ENCODE data around the gene ZNF362.

The ZNF362 gene

GRCh38 chr1:33312413-33312749 lies 56.1 kb downstream of the ZNF362 start:
- Histone ChIP-seq H3K36me3 (ENCODE audit: control insufficient read depth, insufficient read depth, low read length, severe bottlenecking) (no peaks in the 10 kb centered on the region), H3K9me3 (ENCODE audit: control insufficient read depth, low read length) (no peaks in the 10 kb centered on the region), H3K4me3 (ENCODE audit: low read length) (no peak overlapping the region), H3K27me3 (replicated peaks; ENCODE audit: control insufficient read depth, insufficient read depth, low read length) (no peaks in the 10 kb centered on the region), H3K9ac (ENCODE audit: low read length) (no peak overlapping the region), H3K4me1 (ENCODE audit: control insufficient read depth, insufficient read depth, low read length) (no peaks in the 10 kb centered on the region)
- DNase-seq (ENCODE audit: low read depth) = no peak

GRCh38 chr1:33314416-33314815 lies 58.1 kb downstream of the ZNF362 start:
- Histone ChIP-seq H3K27me3 (replicated peaks; ENCODE audit: control insufficient read depth, insufficient read depth, low read length) (no peaks in the 10 kb centered on the region), H3K36me3 (ENCODE audit: control insufficient read depth, insufficient read depth, low read length, severe bottlenecking) (no peaks in the 10 kb centered on the region), H3K4me3 (ENCODE audit: low read length) (no peak overlapping the region), H3K9ac (ENCODE audit: low read length) (no peak overlapping the region), H3K4me1 (ENCODE audit: control insufficient read depth, insufficient read depth, low read length) (no peaks in the 10 kb centered on the region), H3K9me3 (ENCODE audit: control insufficient read depth, low read length) (no peaks in the 10 kb centered on the region)
- DNase-seq (ENCODE audit: low read depth) = no peak

- no peak for DNase-seq (ENCODE audit: low read depth)
- Histone ChIP-seq H3K27me3 (replicated peaks; ENCODE audit: control insufficient read depth, insufficient read depth, low read length) (no peaks in the 10 kb centered on the region), H3K4me3 (ENCODE audit: low read length) (no peak overlapping the region), H3K4me1 (ENCODE audit: control insufficient read depth, insufficient read depth, low read length) (no peaks in the 10 kb centered on the region), H3K9me3 (ENCODE audit: control insufficient read depth, low read length) (no peaks in the 10 kb centered on the region), H3K36me3 (ENCODE audit: control insufficient read depth, insufficient read depth, low read length, severe bottlenecking) (peaks cover 6% of the 10 kb centered on the region), H3K9ac (ENCODE audit: low read length) (no peak overlapping the region)
Observed at GRCh38 chr1:33316601-33317000, 60.3 kb downstream of the ZNF362 start.

GRCh38 chr1:33317354-33317753 lies 61.1 kb downstream of the ZNF362 start:
- Histone ChIP-seq H3K4me1 (ENCODE audit: control insufficient read depth, insufficient read depth, low read length) (no peaks in the 10 kb centered on the region), H3K9ac (ENCODE audit: low read length) (no peak overlapping the region), H3K4me3 (ENCODE audit: low read length) (no peak overlapping the region), H3K36me3 (ENCODE audit: control insufficient read depth, insufficient read depth, low read length, severe bottlenecking) (peaks cover 13% of the 10 kb centered on the region), H3K27me3 (replicated peaks; ENCODE audit: control insufficient read depth, insufficient read depth, low read length) (no peaks in the 10 kb centered on the region), H3K9me3 (ENCODE audit: control insufficient read depth, low read length) (no peaks in the 10 kb centered on the region)
- peak; percentile 25 for DNase-seq (ENCODE audit: low read depth)

GRCh38 chr1:33317946-33318345 lies 61.7 kb downstream of the ZNF362 start:
- Histone ChIP-seq H3K9ac (ENCODE audit: low read length) (no peak overlapping the region), H3K9me3 (ENCODE audit: control insufficient read depth, low read length) (no peaks in the 10 kb centered on the region), H3K36me3 (ENCODE audit: control insufficient read depth, insufficient read depth, low read length, severe bottlenecking) (peaks cover 19% of the 10 kb centered on the region), H3K4me3 (ENCODE audit: low read length) (no peak overlapping the region), H3K27me3 (replicated peaks; ENCODE audit: control insufficient read depth, insufficient read depth, low read length) (no peaks in the 10 kb centered on the region), H3K4me1 (ENCODE audit: control insufficient read depth, insufficient read depth, low read length) (no peaks in the 10 kb centered on the region)
- DNase-seq (ENCODE audit: low read depth) = no peak

- Histone ChIP-seq H3K27me3 (replicated peaks; ENCODE audit: control insufficient read depth, insufficient read depth, low read length) (no peaks in the 10 kb centered on the region), H3K36me3 (ENCODE audit: control insufficient read depth, insufficient read depth, low read length, severe bottlenecking) (peaks cover 33% of the 10 kb centered on the region)
- no peak for DNase-seq (ENCODE audit: low read depth)
Observed at GRCh38 chr1:33319186-33319948, 63.1 kb downstream of the ZNF362 start.

GRCh38 chr1:33319949-33320618 lies 63.8 kb downstream of the ZNF362 start:
- no peaks in the 10 kb centered on the region for H3K27me3 ChIP-seq (replicated peaks; ENCODE audit: control insufficient read depth, insufficient read depth, low read length)
- H3K4me3 ChIP-seq (ENCODE audit: low read length) = no peak overlapping the region
- no peak overlapping the region for H3K9ac ChIP-seq (ENCODE audit: low read length)
- H3K4me1 ChIP-seq (ENCODE audit: control insufficient read depth, insufficient read depth, low read length) = peaks cover 1% of the 10 kb centered on the region
- H3K36me3 ChIP-seq (ENCODE audit: control insufficient read depth, insufficient read depth, low read length, severe bottlenecking) = peaks cover 40% of the 10 kb centered on the region
- DNase-seq (ENCODE audit: low read depth) = no peak
- H3K9me3 ChIP-seq (ENCODE audit: control insufficient read depth, low read length) = no peaks in the 10 kb centered on the region

More at GRCh38 chr1:33319186-33319948, 63.1 kb downstream of the ZNF362 start:
- H3K9me3 ChIP-seq (ENCODE audit: control insufficient read depth, low read length) = no peaks in the 10 kb centered on the region
- no peak overlapping the region for H3K4me3 ChIP-seq (ENCODE audit: low read length)
- H3K4me1 ChIP-seq (ENCODE audit: control insufficient read depth, insufficient read depth, low read length) = no peaks in the 10 kb centered on the region
- no peak overlapping the region for H3K9ac ChIP-seq (ENCODE audit: low read length)

GRCh38 chr1:33320619-33321165 lies 64.4 kb downstream of the ZNF362 start, which contains the start of gene A3GALT2:
Gene A3GALT2, minus strand, starts transcription at chr1:33321098. Its CDS starts 0 bp downstream, at chr1:33321098.
- Histone ChIP-seq H3K9ac (ENCODE audit: low read length) (no peak within 1 kb of the TSS), H3K27me3 (replicated peaks; ENCODE audit: control insufficient read depth, insufficient read depth, low read length) (no peaks in the 10 kb centered on the region), H3K4me3 (ENCODE audit: low read length) (no peak within 1 kb of the TSS), H3K4me1 (ENCODE audit: control insufficient read depth, insufficient read depth, low read length) (peaks cover 7% of the 10 kb centered on the region), H3K9me3 (ENCODE audit: control insufficient read depth, low read length) (no peaks in the 10 kb centered on the region), H3K36me3 (ENCODE audit: control insufficient read depth, insufficient read depth, low read length, severe bottlenecking) (peaks cover 46% of the 10 kb centered on the region)
- DNase-seq (ENCODE audit: low read depth) = no peak

- Histone ChIP-seq H3K4me3 (ENCODE audit: low read length) (no peak overlapping the region), H3K27me3 (replicated peaks; ENCODE audit: control insufficient read depth, insufficient read depth, low read length) (no peaks in the 10 kb centered on the region), H3K36me3 (ENCODE audit: control insufficient read depth, insufficient read depth, low read length, severe bottlenecking) (peaks cover 51% of the 10 kb centered on the region), H3K4me1 (ENCODE audit: control insufficient read depth, insufficient read depth, low read length) (peaks cover 12% of the 10 kb centered on the region), H3K9me3 (ENCODE audit: control insufficient read depth, low read length) (no peaks in the 10 kb centered on the region), H3K9ac (ENCODE audit: low read length) (no peak overlapping the region)
- DNase-seq (ENCODE audit: low read depth) = no peak
Observed at GRCh38 chr1:33321178-33321577, 64.9 kb downstream of the ZNF362 start.

- Histone ChIP-seq H3K9ac (ENCODE audit: low read length) (no peak overlapping the region), H3K36me3 (ENCODE audit: control insufficient read depth, insufficient read depth, low read length, severe bottlenecking) (peaks cover 61% of the 10 kb centered on the region), H3K4me3 (ENCODE audit: low read length) (no peak overlapping the region), H3K27me3 (replicated peaks; ENCODE audit: control insufficient read depth, insufficient read depth, low read length) (no peaks in the 10 kb centered on the region), H3K9me3 (ENCODE audit: control insufficient read depth, low read length) (no peaks in the 10 kb centered on the region), H3K4me1 (ENCODE audit: control insufficient read depth, insufficient read depth, low read length) (peaks cover 18% of the 10 kb centered on the region)
- DNase-seq (ENCODE audit: low read depth) = no peak
Observed at GRCh38 chr1:33322109-33322508, 65.8 kb downstream of the ZNF362 start.

- Histone ChIP-seq H3K9me3 (ENCODE audit: control insufficient read depth, low read length) (no peaks in the 10 kb centered on the region), H3K27me3 (replicated peaks; ENCODE audit: control insufficient read depth, insufficient read depth, low read length) (no peaks in the 10 kb centered on the region), H3K9ac (ENCODE audit: low read length) (no peak overlapping the region), H3K36me3 (ENCODE audit: control insufficient read depth, insufficient read depth, low read length, severe bottlenecking) (peaks cover 70% of the 10 kb centered on the region), H3K4me1 (ENCODE audit: control insufficient read depth, insufficient read depth, low read length) (peaks cover 27% of the 10 kb centered on the region), H3K4me3 (ENCODE audit: low read length) (no peak overlapping the region)
- DNase-seq (ENCODE audit: low read depth) = no peak
Observed at GRCh38 chr1:33322870-33323585, 66.7 kb downstream of the ZNF362 start.

All from adipocyte (in vitro differentiated cells).